Kidney epithelial cell (primary cell): ENCODE results near the gene MSANTD3. TPM values are rescaled to one million over a fixed set of nuclear protein-coding genes. Genes with fewer than 3 reads are reported as not detected.

ENCODE experiments used
- DNase-seq: peaks from one replicate; pipeline ENCODE4 v3.0.0-alpha.2; 2010; ENCODE audit warnings: low read depth
- H3K27me3 ChIP-seq: 2 replicates; pipeline ENCODE4 v1.6.0; 2011; ENCODE audit warnings: low read length; ENCODE audit not compliant: control insufficient read depth, insufficient read depth
- H3K36me3 ChIP-seq: 2 replicates; pipeline ENCODE4 v1.5.1; 2011; ENCODE audit warnings: low read length; ENCODE audit not compliant: control insufficient read depth, insufficient read depth
- H3K4me3 ChIP-seq: 2 replicates; pipeline ENCODE4 v1.5.1; 2011; ENCODE audit warnings: low read depth, mild to moderate bottlenecking, control low read depth, low read length
- total RNA-seq: library from RNA; depleted of rRNA; stranded (reverse); fragments of >200 nt; gene quantifications from 2 replicates; pipeline ENCODE4 v1.2.3, GENCODE V29; 2015
- TF ChIP-seq, protein P1 (sequence below): IDR thresholded peaks from 2 replicates; pipeline ENCODE4 v1.5.1; 2011; ENCODE audit warnings: mild to moderate bottlenecking, moderate library complexity, low read length, control low read depth, inconsistent platforms; ENCODE audit not compliant: insufficient read depth, poor library complexity, severe bottlenecking

MSANTD3 gene
- total RNA-seq, 1 donor from 2014 or later = 77.3 TPM

DNA sequence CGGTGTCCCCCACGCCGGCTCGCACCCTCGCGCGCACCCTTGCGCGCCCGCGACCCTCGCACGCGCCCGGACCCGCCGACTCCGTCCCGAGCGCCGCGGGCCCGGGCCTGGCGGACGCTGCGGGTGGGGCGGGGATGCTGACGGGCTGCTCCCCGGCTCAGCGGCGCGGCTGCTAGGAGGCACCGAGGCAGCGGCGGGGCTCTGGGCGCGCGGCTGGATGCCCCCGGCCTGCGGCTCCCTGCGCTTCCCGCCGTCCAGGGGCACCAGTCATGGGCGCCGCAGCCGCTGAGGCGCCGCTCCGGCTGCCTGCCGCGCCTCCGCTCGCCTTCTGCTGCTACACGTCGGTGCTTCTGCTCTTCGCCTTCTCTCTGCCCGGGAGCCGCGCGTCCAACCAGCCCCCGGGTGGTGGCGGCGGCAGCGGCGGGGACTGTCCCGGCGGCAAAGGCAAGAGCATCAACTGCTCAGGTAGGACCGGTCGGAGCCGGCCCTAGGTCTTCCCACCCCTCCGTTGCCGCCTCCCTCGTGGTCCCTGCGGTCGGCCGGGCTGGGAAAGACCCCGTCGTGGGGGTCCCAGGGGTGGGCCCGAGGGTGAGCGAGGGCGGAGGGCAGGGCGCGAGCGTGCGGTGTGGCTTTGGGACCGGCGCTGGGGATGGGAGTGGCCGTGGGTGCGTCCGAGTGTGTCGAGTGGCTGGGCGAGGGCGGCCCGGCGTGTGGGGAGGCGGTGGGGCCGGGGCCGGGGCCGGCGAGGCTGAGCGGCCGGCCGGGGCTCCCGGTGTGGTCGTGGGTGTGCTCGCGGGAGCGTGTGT, 46.5 kb downstream of the MSANTD3 start:
- TF ChIP-seq, protein P1, sequence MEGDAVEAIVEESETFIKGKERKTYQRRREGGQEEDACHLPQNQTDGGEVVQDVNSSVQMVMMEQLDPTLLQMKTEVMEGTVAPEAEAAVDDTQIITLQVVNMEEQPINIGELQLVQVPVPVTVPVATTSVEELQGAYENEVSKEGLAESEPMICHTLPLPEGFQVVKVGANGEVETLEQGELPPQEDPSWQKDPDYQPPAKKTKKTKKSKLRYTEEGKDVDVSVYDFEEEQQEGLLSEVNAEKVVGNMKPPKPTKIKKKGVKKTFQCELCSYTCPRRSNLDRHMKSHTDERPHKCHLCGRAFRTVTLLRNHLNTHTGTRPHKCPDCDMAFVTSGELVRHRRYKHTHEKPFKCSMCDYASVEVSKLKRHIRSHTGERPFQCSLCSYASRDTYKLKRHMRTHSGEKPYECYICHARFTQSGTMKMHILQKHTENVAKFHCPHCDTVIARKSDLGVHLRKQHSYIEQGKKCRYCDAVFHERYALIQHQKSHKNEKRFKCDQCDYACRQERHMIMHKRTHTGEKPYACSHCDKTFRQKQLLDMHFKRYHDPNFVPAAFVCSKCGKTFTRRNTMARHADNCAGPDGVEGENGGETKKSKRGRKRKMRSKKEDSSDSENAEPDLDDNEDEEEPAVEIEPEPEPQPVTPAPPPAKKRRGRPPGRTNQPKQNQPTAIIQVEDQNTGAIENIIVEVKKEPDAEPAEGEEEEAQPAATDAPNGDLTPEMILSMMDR = no peak
- no peak for DNase-seq
- no peaks in the 10 kb centered on the region for H3K36me3 ChIP-seq
- H3K27me3 ChIP-seq = no peaks in the 10 kb centered on the region
- H3K4me3 ChIP-seq = peak overlapping the region; percentile 70

DNA sequence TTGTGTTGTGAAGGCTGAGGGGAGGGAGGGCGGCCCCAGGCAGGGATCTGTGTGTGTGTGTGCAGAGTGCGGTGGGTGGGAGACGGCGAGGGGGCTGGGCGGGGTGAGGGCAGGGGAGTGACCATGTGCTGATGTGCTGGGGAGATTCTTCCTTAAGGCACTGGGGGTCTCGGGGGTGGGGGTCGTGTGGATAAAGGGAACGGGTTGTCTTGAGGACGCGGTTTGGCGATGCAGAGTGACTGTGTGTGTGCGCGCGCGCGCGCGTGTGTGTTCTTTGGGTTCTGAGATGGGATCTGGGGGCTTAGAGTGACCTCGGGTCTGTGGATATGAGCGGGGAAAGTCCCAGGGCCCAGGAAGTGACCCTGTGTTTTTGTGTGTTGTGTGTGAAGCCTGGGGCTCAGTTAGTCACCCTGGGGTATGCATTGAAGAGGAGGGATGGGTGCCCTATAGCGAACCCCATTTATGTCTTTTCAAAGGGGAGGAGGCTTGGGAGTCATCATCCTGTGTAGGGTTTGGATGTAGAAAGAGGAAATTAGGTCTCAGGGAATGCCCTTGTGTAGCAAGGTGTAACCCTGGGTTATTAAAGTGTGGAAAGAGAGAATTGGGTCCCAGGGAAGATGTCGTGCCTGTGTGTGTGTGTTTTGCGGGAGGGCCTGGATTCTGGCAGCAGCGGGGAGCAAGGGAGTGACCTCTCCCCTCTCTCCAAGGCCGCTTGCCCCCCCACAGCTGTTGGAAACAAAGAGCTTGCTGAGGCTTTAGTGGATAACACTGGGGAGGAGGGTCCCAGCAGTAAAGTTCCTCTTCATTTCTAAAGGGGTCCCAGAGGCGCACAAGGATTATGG, 47.4 kb downstream of the MSANTD3 start:
- Histone ChIP-seq H3K36me3 (no peaks in the 10 kb centered on the region), H3K27me3 (no peaks in the 10 kb centered on the region), H3K4me3 (peak overlapping the region; percentile 70)
- no peak for DNase-seq
- TF ChIP-seq, protein P1 = no peak

- H3K36me3 ChIP-seq = no peaks in the 10 kb centered on the region
- TF ChIP-seq, protein P1 = no peak
- no peaks in the 10 kb centered on the region for H3K27me3 ChIP-seq
- DNase-seq = no peak
- no peak overlapping the region for H3K4me3 ChIP-seq
Measured at GRCh38 chr9:100474924-100475276, 48.0 kb downstream of the MSANTD3 start.

DNA sequence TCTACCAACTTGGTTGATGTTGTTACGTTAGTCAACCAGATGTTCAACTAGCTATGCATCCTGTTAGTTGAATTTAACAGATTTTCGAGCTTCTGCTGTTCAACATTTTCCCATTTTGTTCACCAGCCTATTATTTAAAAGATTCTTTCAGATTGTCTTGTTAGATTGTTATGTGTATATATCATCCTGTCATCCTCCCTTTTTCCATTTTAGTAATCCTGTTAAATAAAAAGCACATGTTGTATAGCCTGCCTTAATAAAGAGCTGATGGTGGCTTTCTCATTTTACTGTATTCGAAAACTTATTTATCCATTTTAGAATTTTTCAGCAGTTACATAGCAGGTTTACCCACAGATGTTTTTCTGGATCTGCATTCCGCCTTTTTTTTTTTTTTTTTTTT, 50.3 kb downstream of the MSANTD3 start:
- Histone ChIP-seq H3K27me3 (no peaks in the 10 kb centered on the region), H3K4me3 (no peak overlapping the region), H3K36me3 (no peaks in the 10 kb centered on the region)
- TF ChIP-seq, protein P1 = no peak
- DNase-seq = no peak

GRCh38 chr9:100478192-100478591, 51.2 kb downstream of the MSANTD3 start:
- TF ChIP-seq, protein P1 = no peak
- Histone ChIP-seq H3K27me3 (no peaks in the 10 kb centered on the region), H3K4me3 (no peak overlapping the region), H3K36me3 (no peaks in the 10 kb centered on the region)
- DNase-seq = no peak
